ENCODE data around the gene RIOK1.

Gene RIOK1

GRCh38 chr6:7417684-7418083 lies 28.1 kb downstream of the RIOK1 start:
- Histone ChIP-seq H3K4me1 (ENCODE audit: insufficient read depth, low read length) (no peaks in the 10 kb centered on the region), H3K27me3 (ENCODE audit: insufficient read depth, low read length) (no peaks in the 10 kb centered on the region), H3K36me3 (ENCODE audit: insufficient read depth, low read length) (peaks cover 43% of the 10 kb centered on the region), H3K9me3 (ENCODE audit: low read length) (no peaks in the 10 kb centered on the region), H2AFZ (ENCODE audit: low read depth, low read length) (no peak overlapping the region), H3K4me3 (ENCODE audit: low read length) (no peak overlapping the region)

- Histone ChIP-seq H3K9me3 (ENCODE audit: low read length) (no peaks in the 10 kb centered on the region), H3K36me3 (ENCODE audit: insufficient read depth, low read length) (peaks cover 40% of the 10 kb centered on the region), H3K4me1 (ENCODE audit: insufficient read depth, low read length) (no peaks in the 10 kb centered on the region), H3K27me3 (ENCODE audit: insufficient read depth, low read length) (no peaks in the 10 kb centered on the region), H2AFZ (ENCODE audit: low read depth, low read length) (no peak overlapping the region), H3K4me3 (ENCODE audit: low read length) (no peak overlapping the region)
These were observed 28.8 kb downstream of the RIOK1 start for GRCh38 chr6:7418238-7418905.

- Histone ChIP-seq H3K4me1 (ENCODE audit: insufficient read depth, low read length) (no peaks in the 10 kb centered on the region), H3K9me3 (ENCODE audit: low read length) (no peaks in the 10 kb centered on the region), H3K27me3 (ENCODE audit: insufficient read depth, low read length) (no peaks in the 10 kb centered on the region), H3K36me3 (ENCODE audit: insufficient read depth, low read length) (peaks cover 34% of the 10 kb centered on the region), H2AFZ (ENCODE audit: low read depth, low read length) (no peak overlapping the region), H3K4me3 (ENCODE audit: low read length) (no peak overlapping the region)
These were observed 29.5 kb downstream of the RIOK1 start for GRCh38 chr6:7419065-7419464.

DNA sequence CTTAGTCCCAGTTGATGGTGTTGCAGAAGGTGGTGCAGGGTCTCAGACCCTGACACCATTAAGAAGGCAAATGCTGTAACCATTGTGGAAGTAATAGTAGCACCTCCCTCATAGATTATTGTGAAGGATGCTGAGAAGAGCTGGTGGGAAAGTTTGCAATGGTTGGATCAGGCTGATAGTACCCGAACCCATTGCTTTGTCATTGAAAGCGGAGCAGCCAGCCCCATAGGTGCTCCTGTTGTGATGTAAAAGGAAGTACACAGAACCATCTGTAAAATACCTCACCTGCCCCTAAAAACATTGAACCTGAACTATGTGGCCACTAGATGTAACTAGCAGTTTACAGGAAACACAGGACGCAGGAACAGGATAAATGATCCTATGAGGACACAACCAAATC lies 31.5 kb downstream of the RIOK1 start:
- Histone ChIP-seq H3K27me3 (ENCODE audit: insufficient read depth, low read length) (no peaks in the 10 kb centered on the region), H3K9me3 (ENCODE audit: low read length) (no peaks in the 10 kb centered on the region), H3K4me3 (ENCODE audit: low read length) (no peak overlapping the region), H3K4me1 (ENCODE audit: insufficient read depth, low read length) (no peaks in the 10 kb centered on the region), H3K36me3 (ENCODE audit: insufficient read depth, low read length) (peaks cover 15% of the 10 kb centered on the region), H2AFZ (ENCODE audit: low read depth, low read length) (no peak overlapping the region)

DNA sequence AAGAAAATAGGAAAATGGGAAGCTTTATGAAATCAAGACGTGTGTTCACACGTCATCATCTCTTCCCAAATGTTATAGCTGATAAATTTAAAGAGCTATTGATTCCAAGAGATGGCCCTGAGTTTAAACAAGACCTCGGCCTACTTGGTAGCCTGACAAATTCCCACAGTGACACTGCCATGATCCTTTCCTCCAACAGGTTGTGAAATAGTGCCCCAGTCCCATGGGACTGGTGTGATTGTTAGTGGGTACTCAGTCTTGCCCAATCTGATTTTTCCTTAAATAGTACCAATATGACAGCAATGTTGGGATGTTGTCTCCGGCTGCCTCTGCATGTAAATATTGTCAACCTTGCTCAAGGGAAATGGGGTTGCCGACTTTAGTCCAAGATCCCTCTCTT lies 34.5 kb downstream of the RIOK1 start:
- no peaks in the 10 kb centered on the region for H3K36me3 ChIP-seq (ENCODE audit: insufficient read depth, low read length)
- no peaks in the 10 kb centered on the region for H3K4me1 ChIP-seq (ENCODE audit: insufficient read depth, low read length)
- H3K4me3 ChIP-seq (ENCODE audit: low read length) = no peak overlapping the region

GRCh38 chr6:7424967-7425807 lies 35.6 kb downstream of the RIOK1 start:
- no peaks in the 10 kb centered on the region for H3K36me3 ChIP-seq (ENCODE audit: insufficient read depth, low read length)
- H2AFZ ChIP-seq (ENCODE audit: low read depth, low read length) = no peak overlapping the region
- H3K4me1 ChIP-seq (ENCODE audit: insufficient read depth, low read length) = no peaks in the 10 kb centered on the region
- no peaks in the 10 kb centered on the region for H3K9me3 ChIP-seq (ENCODE audit: low read length)
- H3K4me3 ChIP-seq (ENCODE audit: low read length) = no peak overlapping the region
- no peaks in the 10 kb centered on the region for H3K27me3 ChIP-seq (ENCODE audit: insufficient read depth, low read length)

More for the DNA sequence above, 34.5 kb downstream of the RIOK1 start:
- H3K27me3 ChIP-seq (ENCODE audit: insufficient read depth, low read length) = no peaks in the 10 kb centered on the region
- H3K9me3 ChIP-seq (ENCODE audit: low read length) = no peaks in the 10 kb centered on the region
- no peak overlapping the region for H2AFZ ChIP-seq (ENCODE audit: low read depth, low read length)

- no peaks in the 10 kb centered on the region for H3K9me3 ChIP-seq (ENCODE audit: low read length)
- no peaks in the 10 kb centered on the region for H3K4me1 ChIP-seq (ENCODE audit: insufficient read depth, low read length)
- H2AFZ ChIP-seq (ENCODE audit: low read depth, low read length) = no peak overlapping the region
These were observed 36.2 kb downstream of the RIOK1 start for GRCh38 chr6:7425808-7426190.

DNA sequence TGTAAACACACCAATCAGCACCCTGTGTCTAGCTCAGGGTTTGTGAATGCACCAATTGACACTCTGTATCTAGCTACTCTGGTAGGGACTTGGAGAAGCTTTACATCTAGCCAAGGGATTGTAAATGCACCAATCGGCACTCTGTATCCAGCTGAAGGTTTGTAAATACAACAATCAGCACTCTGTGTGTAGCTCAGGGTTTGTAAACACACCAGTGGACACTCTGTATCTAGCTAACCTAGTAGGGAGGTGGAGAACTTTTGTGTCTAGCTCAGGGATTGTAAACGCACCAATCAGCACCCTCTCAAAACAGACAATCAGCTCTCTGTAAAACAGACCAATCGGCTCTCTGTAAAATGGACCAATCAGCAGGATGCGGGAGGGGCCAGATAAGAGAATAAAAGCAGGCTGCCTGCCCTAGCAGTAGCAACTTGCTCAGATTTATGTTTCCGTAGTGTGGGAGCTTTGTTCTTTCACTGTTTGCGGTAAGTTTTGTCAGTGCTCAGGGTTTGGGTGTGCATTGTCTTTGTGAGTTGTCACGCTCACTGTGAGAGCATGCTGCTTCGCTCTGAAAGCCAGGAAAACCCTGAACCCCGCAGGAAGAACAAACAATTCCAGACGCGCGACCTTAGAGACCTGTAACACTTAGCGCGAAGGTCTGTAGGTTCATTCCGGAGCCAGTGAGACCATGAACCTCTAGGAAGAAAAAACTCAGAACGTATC lies 37.0 kb downstream of the RIOK1 start:
- H3K36me3 ChIP-seq (ENCODE audit: insufficient read depth, low read length) = no peaks in the 10 kb centered on the region

More at GRCh38 chr6:7425808-7426190, 36.2 kb downstream of the RIOK1 start:
- no peaks in the 10 kb centered on the region for H3K27me3 ChIP-seq (ENCODE audit: insufficient read depth, low read length)
- H3K4me3 ChIP-seq (ENCODE audit: low read length) = no peak overlapping the region
- no peaks in the 10 kb centered on the region for H3K36me3 ChIP-seq (ENCODE audit: insufficient read depth, low read length)

DNA sequence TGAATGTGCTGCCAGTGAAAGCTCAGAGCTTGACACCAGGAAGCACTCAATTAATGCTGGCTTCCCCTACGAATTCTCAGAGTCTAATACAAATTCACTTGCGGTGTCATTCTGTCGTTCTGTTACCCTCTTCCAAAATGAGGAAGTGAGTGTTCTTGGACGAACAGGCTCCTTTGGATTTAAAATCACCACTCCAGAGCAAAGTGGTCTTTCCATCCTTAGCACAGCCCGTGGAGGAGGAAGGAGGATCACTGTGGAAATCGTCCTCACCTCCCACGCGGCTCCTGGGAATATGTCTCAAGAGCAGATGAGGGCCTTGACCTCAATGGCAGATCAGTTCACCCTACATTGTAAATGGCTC lies 41.7 kb downstream of the RIOK1 start:
- Histone ChIP-seq H3K36me3 (ENCODE audit: insufficient read depth, low read length) (no peaks in the 10 kb centered on the region), H3K4me1 (ENCODE audit: insufficient read depth, low read length) (no peaks in the 10 kb centered on the region), H3K9me3 (ENCODE audit: low read length) (no peaks in the 10 kb centered on the region), H3K27me3 (ENCODE audit: insufficient read depth, low read length) (peaks cover 4% of the 10 kb centered on the region), H2AFZ (ENCODE audit: low read depth, low read length) (no peak overlapping the region), H3K4me3 (ENCODE audit: low read length) (no peak overlapping the region)

More for the DNA sequence above, 37.0 kb downstream of the RIOK1 start:
- Histone ChIP-seq H2AFZ (ENCODE audit: low read depth, low read length) (no peak overlapping the region), H3K27me3 (ENCODE audit: insufficient read depth, low read length) (no peaks in the 10 kb centered on the region), H3K4me3 (ENCODE audit: low read length) (no peak overlapping the region), H3K4me1 (ENCODE audit: insufficient read depth, low read length) (no peaks in the 10 kb centered on the region), H3K9me3 (ENCODE audit: low read length) (no peaks in the 10 kb centered on the region)

GRCh38 chr6:7431674-7432390 lies 42.2 kb downstream of the RIOK1 start:
- Histone ChIP-seq H3K4me1 (ENCODE audit: insufficient read depth, low read length) (no peaks in the 10 kb centered on the region), H3K4me3 (ENCODE audit: low read length) (no peak overlapping the region), H3K27me3 (ENCODE audit: insufficient read depth, low read length) (peaks cover 4% of the 10 kb centered on the region), H3K36me3 (ENCODE audit: insufficient read depth, low read length) (no peaks in the 10 kb centered on the region), H2AFZ (ENCODE audit: low read depth, low read length) (no peak overlapping the region), H3K9me3 (ENCODE audit: low read length) (no peaks in the 10 kb centered on the region)

DNA sequence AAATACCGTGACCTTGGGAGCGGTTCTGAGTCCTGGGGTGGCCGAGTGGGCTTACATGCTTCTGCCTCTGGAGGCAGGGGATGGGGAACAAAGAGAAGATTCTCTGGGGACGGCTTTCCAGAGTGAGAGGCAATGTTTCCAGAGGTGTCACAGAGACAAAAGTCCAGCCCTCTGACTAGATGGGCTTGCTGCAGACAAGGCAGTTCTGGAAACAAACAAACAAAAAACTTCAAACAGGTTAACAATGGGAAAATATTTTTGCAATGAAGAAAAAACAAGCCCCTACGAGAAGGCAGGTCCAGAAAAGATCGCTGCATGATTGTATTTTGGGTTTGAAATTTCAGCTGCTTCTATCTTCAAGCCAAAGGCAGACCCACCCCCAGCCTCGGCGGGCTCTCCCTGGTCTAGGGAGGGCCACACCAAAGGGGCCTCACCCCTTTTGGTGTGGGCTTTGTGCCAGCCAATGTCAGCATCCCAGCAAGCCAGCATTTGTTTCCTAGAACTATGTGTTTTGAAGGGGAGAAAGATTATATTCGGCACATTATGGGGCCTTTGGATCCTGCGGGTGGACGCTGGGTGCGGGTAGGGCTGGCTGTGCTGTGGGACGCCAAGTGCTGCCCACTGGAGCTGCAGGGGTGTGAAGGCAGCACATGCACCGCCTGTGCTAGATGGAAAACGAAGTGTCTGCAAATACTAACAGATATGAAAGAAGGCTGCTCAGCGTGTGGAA lies 42.9 kb downstream of the RIOK1 start:
- Histone ChIP-seq H3K36me3 (ENCODE audit: insufficient read depth, low read length) (no peaks in the 10 kb centered on the region), H3K4me1 (ENCODE audit: insufficient read depth, low read length) (no peaks in the 10 kb centered on the region), H3K9me3 (ENCODE audit: low read length) (no peaks in the 10 kb centered on the region), H2AFZ (ENCODE audit: low read depth, low read length) (no peak overlapping the region), H3K4me3 (ENCODE audit: low read length) (no peak overlapping the region), H3K27me3 (ENCODE audit: insufficient read depth, low read length) (peaks cover 4% of the 10 kb centered on the region)

- H2AFZ ChIP-seq (ENCODE audit: low read depth, low read length) = no peak overlapping the region
- no peaks in the 10 kb centered on the region for H3K4me1 ChIP-seq (ENCODE audit: insufficient read depth, low read length)
- H3K36me3 ChIP-seq (ENCODE audit: insufficient read depth, low read length) = no peaks in the 10 kb centered on the region
- peaks cover 4% of the 10 kb centered on the region for H3K27me3 ChIP-seq (ENCODE audit: insufficient read depth, low read length)
- H3K9me3 ChIP-seq (ENCODE audit: low read length) = no peaks in the 10 kb centered on the region
- H3K4me3 ChIP-seq (ENCODE audit: low read length) = no peak overlapping the region
These were observed 43.6 kb downstream of the RIOK1 start for GRCh38 chr6:7433121-7433617.
